SK-N-SH treated with all-trans-retinoic acid at 6 μM for 48 hours (cell line): ENCODE measurements around the gene RHBDL3.
A peak's percentile ranks its signal among the peaks of the same experiment; 100 is the strongest.

Source experiments
- ATAC-seq: fragments of 200-7000 bp; cut with Tn5 transposase; 3 replicates; pipeline ENCODE4 v1.9.1; 2020; ENCODE audit warnings: mild to moderate bottlenecking, moderate library complexity
- ARNTL ChIP-seq: fragments of 450-650 bp; formaldehyde crosslinking; IDR thresholded peaks from 2 replicates; pipeline ENCODE4 v1.5.0; 2020; ENCODE audit warnings: low read depth, mild to moderate bottlenecking, moderate library complexity, borderline replicate concordance
- BACH2 ChIP-seq: fragments of 250-450 bp; sonication (Bioruptor Pico); IDR thresholded peaks from 2 replicates; pipeline ENCODE4 v1.9.0; 2021; ENCODE audit warnings: mild to moderate bottlenecking, borderline replicate concordance
- CSDC2 ChIP-seq: fragments of 250-450 bp; sonication (Bioruptor Pico); IDR thresholded peaks from 2 replicates; pipeline ENCODE4 v1.5.0; 2020; ENCODE audit warnings: mild to moderate bottlenecking, moderate library complexity
- ESRRG ChIP-seq: fragments of 250-450 bp; sonication (Bioruptor Pico); IDR thresholded peaks from 2 replicates; pipeline ENCODE4 v1.6.1; 2021; ENCODE audit warnings: mild to moderate bottlenecking
- GLIS3 ChIP-seq: fragments of 250-450 bp; sonication (Bioruptor Pico); IDR thresholded peaks from 2 replicates; pipeline ENCODE4 v1.5.0; 2020; ENCODE audit warnings: mild to moderate bottlenecking, moderate library complexity
- ISL1 ChIP-seq: fragments of 250-450 bp; sonication (Bioruptor Pico); IDR thresholded peaks from 2 replicates; pipeline ENCODE4 v2.1.2; 2022; ENCODE audit warnings: mild to moderate bottlenecking, moderate library complexity
- OSR1 ChIP-seq: fragments of 250-450 bp; sonication (Bioruptor Pico); IDR thresholded peaks from 2 replicates; pipeline ENCODE4 v1.8.0; 2022; ENCODE audit warnings: moderate library complexity, mild to moderate bottlenecking, inconsistent platforms
- POU6F1 ChIP-seq: fragments of 250-450 bp; sonication (Bioruptor Pico); IDR thresholded peaks from 2 replicates; pipeline ENCODE4 v1.8.0; 2021; ENCODE audit warnings: low read depth, mild to moderate bottlenecking, moderate library complexity, borderline replicate concordance
- PPARA ChIP-seq: fragments of 250-450 bp; sonication (Bioruptor Pico); IDR thresholded peaks from 2 replicates; pipeline ENCODE4 v1.5.0; 2020; ENCODE audit warnings: mild to moderate bottlenecking, borderline replicate concordance
- RARB ChIP-seq: fragments of 250-450 bp; sonication (Bioruptor Pico); IDR thresholded peaks from 2 replicates; pipeline ENCODE4 v1.8.0; 2021; ENCODE audit warnings: mild to moderate bottlenecking, moderate library complexity
- SNAI2 ChIP-seq: fragments of 250-450 bp; sonication (Bioruptor Pico); IDR thresholded peaks from 2 replicates; pipeline ENCODE4 v1.5.0; 2020; ENCODE audit warnings: mild to moderate bottlenecking, moderate library complexity
- TCF4 ChIP-seq: fragments of 250-450 bp; sonication (Bioruptor Pico); IDR thresholded peaks from 2 replicates; pipeline ENCODE4 v1.8.0; 2021; ENCODE audit warnings: mild to moderate bottlenecking, moderate library complexity, borderline replicate concordance
- ZC3H10 ChIP-seq: fragments of 250-450 bp; sonication (Bioruptor Pico); IDR thresholded peaks from 2 replicates; pipeline ENCODE4 v1.5.1; 2021; ENCODE audit warnings: mild to moderate bottlenecking, moderate library complexity
- ZFP3 ChIP-seq: fragments of 250-450 bp; sonication (Bioruptor Pico); IDR thresholded peaks from 2 replicates; pipeline ENCODE4 v1.5.0; 2020; ENCODE audit warnings: mild to moderate bottlenecking, moderate library complexity
- ZFP30 ChIP-seq: fragments of 450-650 bp; formaldehyde crosslinking; IDR thresholded peaks from 2 replicates; pipeline ENCODE4 v1.5.0; 2022; ENCODE audit warnings: mild to moderate bottlenecking, moderate library complexity
- ZNF565 ChIP-seq: fragments of 450-650 bp; formaldehyde crosslinking; conservative IDR thresholded peaks from 2 replicates; pipeline ENCODE4 v1.5.0; 2020; ENCODE audit warnings: low read depth, mild to moderate bottlenecking, moderate library complexity
- ZNF70 ChIP-seq: fragments of 450-650 bp; formaldehyde crosslinking; IDR thresholded peaks from 2 replicates; pipeline ENCODE4 v1.5.0; 2020; ENCODE audit warnings: mild to moderate bottlenecking, moderate library complexity
- ZNF8 ChIP-seq: fragments of 450-650 bp; formaldehyde crosslinking; IDR thresholded peaks from 2 replicates; pipeline ENCODE4 v1.5.0; 2020; ENCODE audit warnings: mild to moderate bottlenecking, moderate library complexity
- TF ChIP-seq, protein P1 (sequence below): fragments of 250-450 bp; sonication (Bioruptor Pico); IDR thresholded peaks from 2 replicates; pipeline ENCODE4 v1.8.0; 2020; ENCODE audit warnings: mild to moderate bottlenecking, moderate library complexity, borderline replicate concordance
- TF ChIP-seq, protein P2 (sequence below): fragments of 250-450 bp; sonication (Bioruptor Pico); IDR thresholded peaks from 2 replicates; pipeline ENCODE4 v1.5.1; 2021; ENCODE audit warnings: mild to moderate bottlenecking, moderate library complexity
- TF ChIP-seq, protein P3 (sequence below): fragments of 250-450 bp; sonication (Bioruptor Pico); IDR thresholded peaks from 2 replicates; pipeline ENCODE4 v1.5.0; 2020; ENCODE audit warnings: mild to moderate bottlenecking, moderate library complexity
- TF ChIP-seq, protein P4 (sequence below): fragments of 250-450 bp; sonication (Bioruptor Pico); IDR thresholded peaks from 2 replicates; pipeline ENCODE4 v1.5.1; 2020; ENCODE audit warnings: low read depth, mild to moderate bottlenecking, moderate library complexity

Gene RHBDL3

GRCh38 chr17:32227910-32228309 is 37.7 kb upstream of the RHBDL3 start:
- ATAC-seq = no peak
- TF ChIP-seq BACH2 (CRISPR knock-in tag) (no peak), OSR1 (no peak), ISL1 (CRISPR knock-in tag) (no peak), ZNF8 (CRISPR knock-in tag) (no peak), ZNF565 (CRISPR knock-in tag) (no peak), SNAI2 (CRISPR knock-in tag) (no peak), ARNTL (CRISPR knock-in tag) (no peak), ZC3H10 (no peak), GLIS3 (CRISPR knock-in tag) (no peak), POU6F1 (CRISPR knock-in tag) (no peak), PPARA (CRISPR knock-in tag) (no peak), ZNF70 (CRISPR knock-in tag) (no peak), ZFP3 (CRISPR knock-in tag) (no peak), TCF4 (CRISPR knock-in tag) (no peak), ESRRG (CRISPR knock-in tag) (no peak)
- TF ChIP-seq, protein P1, sequence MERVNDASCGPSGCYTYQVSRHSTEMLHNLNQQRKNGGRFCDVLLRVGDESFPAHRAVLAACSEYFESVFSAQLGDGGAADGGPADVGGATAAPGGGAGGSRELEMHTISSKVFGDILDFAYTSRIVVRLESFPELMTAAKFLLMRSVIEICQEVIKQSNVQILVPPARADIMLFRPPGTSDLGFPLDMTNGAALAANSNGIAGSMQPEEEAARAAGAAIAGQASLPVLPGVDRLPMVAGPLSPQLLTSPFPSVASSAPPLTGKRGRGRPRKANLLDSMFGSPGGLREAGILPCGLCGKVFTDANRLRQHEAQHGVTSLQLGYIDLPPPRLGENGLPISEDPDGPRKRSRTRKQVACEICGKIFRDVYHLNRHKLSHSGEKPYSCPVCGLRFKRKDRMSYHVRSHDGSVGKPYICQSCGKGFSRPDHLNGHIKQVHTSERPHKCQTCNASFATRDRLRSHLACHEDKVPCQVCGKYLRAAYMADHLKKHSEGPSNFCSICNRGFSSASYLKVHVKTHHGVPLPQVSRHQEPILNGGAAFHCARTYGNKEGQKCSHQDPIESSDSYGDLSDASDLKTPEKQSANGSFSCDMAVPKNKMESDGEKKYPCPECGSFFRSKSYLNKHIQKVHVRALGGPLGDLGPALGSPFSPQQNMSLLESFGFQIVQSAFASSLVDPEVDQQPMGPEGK = no peak
- TF ChIP-seq, protein P2, sequence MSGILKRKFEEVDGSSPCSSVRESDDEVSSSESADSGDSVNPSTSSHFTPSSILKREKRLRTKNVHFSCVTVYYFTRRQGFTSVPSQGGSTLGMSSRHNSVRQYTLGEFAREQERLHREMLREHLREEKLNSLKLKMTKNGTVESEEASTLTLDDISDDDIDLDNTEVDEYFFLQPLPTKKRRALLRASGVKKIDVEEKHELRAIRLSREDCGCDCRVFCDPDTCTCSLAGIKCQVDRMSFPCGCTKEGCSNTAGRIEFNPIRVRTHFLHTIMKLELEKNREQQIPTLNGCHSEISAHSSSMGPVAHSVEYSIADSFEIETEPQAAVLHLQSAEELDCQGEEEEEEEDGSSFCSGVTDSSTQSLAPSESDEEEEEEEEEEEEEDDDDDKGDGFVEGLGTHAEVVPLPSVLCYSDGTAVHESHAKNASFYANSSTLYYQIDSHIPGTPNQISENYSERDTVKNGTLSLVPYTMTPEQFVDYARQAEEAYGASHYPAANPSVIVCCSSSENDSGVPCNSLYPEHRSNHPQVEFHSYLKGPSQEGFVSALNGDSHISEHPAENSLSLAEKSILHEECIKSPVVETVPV = no peak
- TF ChIP-seq, all 23 proteins: peak for 0

- no peak for ATAC-seq
Measured at GRCh38 chr17:32235588-32235987, 30.0 kb upstream of the RHBDL3 start.

DNA sequence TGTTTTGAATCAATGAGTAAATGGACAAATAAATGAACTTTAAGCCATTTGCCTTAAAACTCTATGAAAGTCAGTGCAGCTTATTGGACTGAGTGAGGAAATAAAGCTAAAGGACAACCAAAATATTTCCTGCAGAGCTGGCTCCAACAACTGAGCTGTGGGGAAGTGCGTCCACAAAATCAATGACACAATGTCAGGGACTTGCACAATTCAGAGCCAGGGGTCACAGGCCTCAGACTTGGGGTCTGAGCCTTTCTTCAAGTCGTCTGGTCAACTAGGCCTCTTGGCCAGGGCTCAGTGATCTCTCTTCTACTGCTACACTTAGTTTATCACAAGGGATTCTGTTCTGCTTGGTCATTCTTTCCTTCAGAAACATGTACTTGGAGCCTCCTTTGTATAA is 26.2 kb upstream of the RHBDL3 start:
- ATAC-seq = no peak
- TF ChIP-seq ISL1 (CRISPR knock-in tag) = no peak
- TF ChIP-seq, protein P1 = no peak
- TF ChIP-seq, protein P3, sequence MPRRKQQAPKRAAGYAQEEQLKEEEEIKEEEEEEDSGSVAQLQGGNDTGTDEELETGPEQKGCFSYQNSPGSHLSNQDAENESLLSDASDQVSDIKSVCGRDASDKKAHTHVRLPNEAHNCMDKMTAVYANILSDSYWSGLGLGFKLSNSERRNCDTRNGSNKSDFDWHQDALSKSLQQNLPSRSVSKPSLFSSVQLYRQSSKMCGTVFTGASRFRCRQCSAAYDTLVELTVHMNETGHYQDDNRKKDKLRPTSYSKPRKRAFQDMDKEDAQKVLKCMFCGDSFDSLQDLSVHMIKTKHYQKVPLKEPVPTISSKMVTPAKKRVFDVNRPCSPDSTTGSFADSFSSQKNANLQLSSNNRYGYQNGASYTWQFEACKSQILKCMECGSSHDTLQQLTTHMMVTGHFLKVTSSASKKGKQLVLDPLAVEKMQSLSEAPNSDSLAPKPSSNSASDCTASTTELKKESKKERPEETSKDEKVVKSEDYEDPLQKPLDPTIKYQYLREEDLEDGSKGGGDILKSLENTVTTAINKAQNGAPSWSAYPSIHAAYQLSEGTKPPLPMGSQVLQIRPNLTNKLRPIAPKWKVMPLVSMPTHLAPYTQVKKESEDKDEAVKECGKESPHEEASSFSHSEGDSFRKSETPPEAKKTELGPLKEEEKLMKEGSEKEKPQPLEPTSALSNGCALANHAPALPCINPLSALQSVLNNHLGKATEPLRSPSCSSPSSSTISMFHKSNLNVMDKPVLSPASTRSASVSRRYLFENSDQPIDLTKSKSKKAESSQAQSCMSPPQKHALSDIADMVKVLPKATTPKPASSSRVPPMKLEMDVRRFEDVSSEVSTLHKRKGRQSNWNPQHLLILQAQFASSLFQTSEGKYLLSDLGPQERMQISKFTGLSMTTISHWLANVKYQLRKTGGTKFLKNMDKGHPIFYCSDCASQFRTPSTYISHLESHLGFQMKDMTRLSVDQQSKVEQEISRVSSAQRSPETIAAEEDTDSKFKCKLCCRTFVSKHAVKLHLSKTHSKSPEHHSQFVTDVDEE = no peak
- TF ChIP-seq, protein P4, sequence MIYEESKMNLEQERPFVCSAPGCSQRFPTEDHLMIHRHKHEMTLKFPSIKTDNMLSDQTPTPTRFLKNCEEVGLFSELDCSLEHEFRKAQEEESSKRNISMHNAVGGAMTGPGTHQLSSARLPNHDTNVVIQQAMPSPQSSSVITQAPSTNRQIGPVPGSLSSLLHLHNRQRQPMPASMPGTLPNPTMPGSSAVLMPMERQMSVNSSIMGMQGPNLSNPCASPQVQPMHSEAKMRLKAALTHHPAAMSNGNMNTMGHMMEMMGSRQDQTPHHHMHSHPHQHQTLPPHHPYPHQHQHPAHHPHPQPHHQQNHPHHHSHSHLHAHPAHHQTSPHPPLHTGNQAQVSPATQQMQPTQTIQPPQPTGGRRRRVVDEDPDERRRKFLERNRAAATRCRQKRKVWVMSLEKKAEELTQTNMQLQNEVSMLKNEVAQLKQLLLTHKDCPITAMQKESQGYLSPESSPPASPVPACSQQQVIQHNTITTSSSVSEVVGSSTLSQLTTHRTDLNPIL (CRISPR knock-in tag) = no peak
- no peak for TF ChIP-seq ZFP30 (CRISPR knock-in tag)
- TF ChIP-seq GLIS3 (CRISPR knock-in tag) = no peak
- no peak for TF ChIP-seq ZNF70 (CRISPR knock-in tag)
- TF ChIP-seq RARB (CRISPR knock-in tag) = no peak
- TF ChIP-seq ZFP3 (CRISPR knock-in tag) = no peak
- no peak for TF ChIP-seq TCF4 (CRISPR knock-in tag)
- no peak for TF ChIP-seq CSDC2 (CRISPR knock-in tag)
- no peak for TF ChIP-seq ZC3H10
- TF ChIP-seq PPARA (CRISPR knock-in tag) = no peak
- no peak for TF ChIP-seq ARNTL (CRISPR knock-in tag)
- TF ChIP-seq ESRRG (CRISPR knock-in tag) = no peak
- TF ChIP-seq, protein P2 = no peak
- no peak for TF ChIP-seq OSR1
- no peak for TF ChIP-seq POU6F1 (CRISPR knock-in tag)
- TF ChIP-seq SNAI2 (CRISPR knock-in tag) = no peak
- TF ChIP-seq, all 23 proteins: peak for 0

More at GRCh38 chr17:32235588-32235987, 30.0 kb upstream of the RHBDL3 start:
- TF ChIP-seq ZNF8 (CRISPR knock-in tag) (peak; percentile 78), BACH2 (CRISPR knock-in tag) (no peak)
